ENCODE data around the gene UBR2.
"Not testable (repeated sequence)": the region's sequence is repeated elsewhere in the genome, so short reads cannot be mapped to it uniquely, and the experiment has no call there.

Gene UBR2

DNA sequence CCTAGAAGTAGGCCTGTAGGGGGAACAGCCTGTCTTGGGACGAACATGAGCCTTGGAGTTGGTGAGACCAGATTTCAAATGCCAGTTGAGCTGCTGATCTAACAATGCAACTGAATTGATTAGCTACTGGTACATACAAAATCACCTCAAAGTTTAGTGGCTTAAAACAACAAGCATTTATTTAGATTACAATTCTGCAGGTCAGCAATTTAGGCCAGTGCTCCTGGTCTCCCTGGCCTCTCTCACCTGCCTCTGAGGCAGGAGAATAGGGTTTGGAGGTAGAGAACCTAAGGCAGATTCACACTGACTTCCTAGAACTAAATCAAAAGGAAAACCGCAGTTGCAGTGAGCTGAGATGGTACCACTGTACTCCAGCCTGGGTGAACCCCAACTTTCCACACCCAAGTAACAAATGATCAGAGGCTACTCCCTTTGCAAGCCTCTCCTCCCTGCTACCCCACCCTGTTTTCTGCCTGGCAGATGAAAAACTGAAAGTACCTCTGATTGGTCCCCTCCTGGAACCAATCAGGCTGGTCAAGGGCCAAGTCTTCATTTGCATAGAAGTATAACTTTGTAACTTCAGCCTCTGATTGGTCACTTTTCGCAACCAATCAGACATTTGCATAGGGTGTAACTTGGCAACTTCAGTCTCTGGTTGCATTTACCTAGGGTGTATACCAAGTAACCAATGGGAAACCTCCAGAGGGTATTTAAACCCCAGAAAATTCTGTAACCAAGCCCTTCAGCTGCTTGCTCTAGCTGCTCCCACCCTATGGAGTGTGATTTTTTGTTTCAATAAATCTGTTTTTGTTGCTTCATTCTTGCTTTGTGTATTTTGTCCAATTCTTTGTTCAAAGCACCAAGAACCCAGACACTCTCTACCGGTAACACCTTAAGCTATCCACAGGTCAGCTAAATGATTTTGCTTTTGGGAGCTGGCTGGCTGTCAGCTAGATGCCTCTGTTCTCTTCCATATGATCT is 8.1 kb upstream of the UBR2 start:
- no peak for DNase-seq

DNA sequence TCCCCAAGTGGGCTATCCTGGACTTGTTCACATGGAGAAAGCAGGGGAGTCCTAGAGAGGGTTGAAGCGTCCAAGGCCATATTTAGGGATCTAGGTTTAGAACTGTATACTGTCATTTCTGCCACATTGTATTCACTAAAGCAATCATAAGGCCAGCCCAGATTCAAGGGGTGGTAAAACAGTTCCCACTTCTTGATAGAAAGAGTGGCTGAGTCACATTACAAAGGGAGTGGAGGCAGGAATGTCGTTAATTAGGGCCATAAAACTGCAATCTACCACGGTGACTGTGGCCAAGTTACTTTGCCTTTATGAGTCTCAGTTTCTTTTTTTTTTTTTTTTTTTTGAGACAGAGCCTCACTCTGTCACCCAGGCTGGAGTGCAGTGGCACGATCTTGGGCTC is 7.4 kb upstream of the UBR2 start:
- no peak for DNase-seq

DNA sequence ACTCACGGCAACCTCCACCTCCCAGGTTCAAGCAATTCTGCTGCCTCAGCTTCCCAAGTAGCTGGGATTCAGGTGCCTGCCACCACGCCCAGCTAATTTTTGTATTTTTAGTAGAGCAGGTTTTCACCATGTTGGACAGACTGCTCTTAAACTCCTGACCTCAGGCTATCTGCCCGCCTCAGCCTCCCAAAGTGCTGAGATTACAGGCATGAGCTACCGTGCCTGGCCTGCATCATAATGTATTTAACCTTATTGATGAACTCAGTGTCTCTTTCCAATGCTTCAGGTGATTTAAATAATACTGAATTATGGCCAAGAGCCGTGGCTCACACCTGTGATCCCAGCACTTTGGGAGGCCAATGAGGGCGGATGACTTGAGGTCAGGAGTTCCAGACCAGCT is 4.6 kb upstream of the UBR2 start:
- DNase-seq: not testable (repeated sequence)

DNA sequence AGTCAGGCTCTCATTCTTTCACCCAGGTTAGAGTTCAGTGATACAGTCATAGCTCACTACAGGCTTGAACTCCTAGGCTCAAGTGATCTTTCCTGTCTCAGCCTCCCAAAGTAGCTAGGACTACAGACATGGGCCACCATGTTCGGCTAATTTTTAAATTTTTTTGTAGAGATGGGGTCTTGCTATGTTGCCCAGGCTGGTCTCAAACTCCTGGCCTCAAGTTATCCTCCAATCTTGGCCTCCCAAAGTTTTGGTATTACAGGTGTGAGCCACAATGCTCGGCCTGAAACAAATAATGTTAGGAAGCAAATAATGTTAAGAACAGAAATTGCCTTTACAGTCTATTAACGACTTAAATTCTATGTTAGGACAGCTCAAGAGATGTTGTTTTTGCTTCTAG is 1.8 kb upstream of the UBR2 start:
- no peak for DNase-seq

- DNase-seq: no peak
Measured at GRCh38 chr6:42562788-42563405, 932 bp upstream of the UBR2 start.

DNA sequence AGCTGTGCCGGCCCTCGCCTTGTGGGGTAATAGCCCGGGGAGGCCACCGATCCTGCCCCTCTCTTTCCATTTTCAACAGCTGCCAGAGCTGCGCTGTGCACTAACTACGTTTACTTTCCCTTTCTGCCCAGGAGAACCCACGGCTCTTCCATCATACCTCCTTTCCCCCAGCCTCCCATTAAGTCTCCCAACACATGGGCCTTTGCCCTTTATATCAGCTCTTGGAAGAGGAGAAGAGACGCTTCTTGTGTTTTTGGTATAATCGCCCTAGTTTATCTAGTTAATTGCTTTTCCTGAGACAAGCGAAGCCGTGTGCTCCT is 637 bp downstream of the UBR2 start:
- no peak for DNase-seq

DNA sequence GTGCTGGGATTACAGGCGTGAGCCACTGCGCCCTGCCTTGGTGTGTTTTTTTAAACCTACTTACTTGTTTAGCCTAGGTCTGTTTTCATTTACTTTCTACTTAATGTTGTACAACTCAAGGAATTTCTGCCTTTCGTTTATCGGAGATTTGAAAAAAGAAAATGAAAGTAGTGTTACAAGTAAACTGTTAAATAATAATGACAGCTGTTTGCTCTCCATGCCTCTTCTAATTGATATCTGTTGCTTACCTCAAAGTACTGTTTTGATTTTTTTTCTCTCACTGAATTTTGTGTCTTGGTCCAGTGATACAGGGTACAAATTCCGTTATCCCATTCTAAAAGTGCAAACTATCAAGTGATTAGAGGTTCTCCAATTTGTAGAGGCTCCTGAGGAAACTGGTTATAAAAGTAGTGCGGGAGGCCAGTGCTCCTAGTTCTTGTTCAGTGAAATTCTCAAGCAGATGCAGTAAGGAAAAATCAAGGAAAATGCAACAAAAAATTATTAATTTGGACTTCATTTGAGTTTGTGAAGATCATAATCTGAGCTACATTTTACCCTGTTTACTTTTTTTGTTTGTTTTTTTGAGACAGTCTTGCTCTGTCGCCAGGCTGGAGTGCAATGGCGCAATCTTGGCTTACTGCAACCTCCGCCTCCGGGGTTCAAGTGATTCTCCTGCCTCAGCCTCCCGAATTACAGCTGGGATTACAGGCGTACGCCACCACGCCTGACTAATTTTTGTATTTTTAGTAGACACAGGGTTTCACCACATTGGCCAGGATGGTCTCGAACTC is 2.2 kb downstream of the UBR2 start:
- no peak for DNase-seq

GRCh38 chr6:42566614-42567208 is 2.9 kb downstream of the UBR2 start:
- DNase-seq: no peak

GRCh38 chr6:42567237-42567636 is 3.4 kb downstream of the UBR2 start:
- DNase-seq: not testable (repeated sequence)

DNA sequence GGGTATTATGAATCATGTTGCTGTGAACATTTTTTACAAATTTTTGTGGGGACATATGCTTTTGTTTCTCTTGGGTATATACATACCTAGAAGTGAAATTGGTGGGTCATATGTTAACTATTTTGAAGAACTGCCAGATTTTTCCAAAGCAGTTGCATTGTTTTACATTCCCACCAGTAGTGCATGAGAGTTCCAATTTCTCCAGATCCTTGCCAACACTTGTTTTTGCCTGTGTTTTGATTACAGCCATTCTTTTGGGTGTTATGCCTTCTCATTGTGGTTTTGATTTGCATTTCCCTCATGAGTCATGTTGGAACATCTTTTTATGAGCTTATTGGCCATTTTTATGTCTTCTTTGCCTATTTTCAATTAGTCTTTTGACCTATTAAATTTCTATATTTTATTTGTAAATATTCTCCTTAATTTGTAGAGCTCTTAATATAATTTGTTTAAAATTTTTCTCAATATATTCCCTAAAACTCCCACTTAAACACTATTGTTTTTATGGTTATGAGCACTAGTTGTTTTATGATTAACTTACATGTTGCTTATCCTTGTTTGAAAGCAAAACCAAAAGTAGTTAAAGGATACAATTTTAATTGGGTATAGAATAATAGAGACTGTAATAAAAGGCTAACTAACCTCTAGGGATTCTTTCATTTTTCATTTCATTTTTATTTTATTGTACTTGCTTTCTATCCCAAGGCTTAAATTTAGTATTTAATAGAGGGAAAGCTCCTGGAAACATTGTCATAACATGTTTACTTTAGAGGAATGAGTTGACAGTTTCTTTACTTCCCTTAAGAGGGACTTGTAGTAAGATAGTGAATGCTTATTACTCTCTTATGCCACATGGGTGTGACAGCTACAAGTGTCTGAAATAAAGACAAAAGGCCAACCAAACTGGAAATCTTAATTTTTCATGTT is 5.5 kb downstream of the UBR2 start:
- no peak for DNase-seq

DNA sequence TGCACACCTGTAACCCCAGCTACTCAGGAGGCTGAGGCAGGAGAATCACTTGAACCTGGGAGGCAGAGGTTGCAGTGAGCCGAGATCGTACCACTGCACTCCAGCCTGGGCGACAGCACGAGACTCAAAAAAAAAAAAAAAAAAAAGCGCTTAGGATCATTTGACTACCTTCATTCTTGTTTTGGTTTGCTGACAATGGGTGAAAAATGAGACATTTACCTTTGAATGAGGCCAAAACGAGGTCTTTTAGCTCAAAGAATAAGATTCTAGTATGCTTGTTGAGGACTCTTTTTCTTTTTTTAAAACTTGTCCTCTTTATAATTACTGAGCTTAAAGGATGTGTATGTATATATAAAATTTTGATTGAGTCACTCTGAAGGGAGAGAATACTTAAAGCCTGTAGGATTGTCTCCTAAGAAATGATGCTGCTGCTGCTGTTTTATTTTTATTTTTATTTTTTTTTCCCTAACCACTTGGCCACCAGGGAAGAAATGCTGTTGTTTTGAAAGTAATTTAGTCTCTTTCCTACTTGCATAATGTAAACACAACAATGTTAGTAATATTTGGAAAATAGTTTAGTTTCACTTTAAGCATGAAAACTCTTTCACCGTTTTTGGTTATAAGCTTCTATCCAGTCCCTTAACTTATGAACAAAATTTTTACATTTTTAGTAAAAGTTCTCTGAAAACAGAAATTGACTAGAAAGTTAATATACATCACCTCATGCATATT is 7.9 kb downstream of the UBR2 start:
- DNase-seq: no peak

DNA sequence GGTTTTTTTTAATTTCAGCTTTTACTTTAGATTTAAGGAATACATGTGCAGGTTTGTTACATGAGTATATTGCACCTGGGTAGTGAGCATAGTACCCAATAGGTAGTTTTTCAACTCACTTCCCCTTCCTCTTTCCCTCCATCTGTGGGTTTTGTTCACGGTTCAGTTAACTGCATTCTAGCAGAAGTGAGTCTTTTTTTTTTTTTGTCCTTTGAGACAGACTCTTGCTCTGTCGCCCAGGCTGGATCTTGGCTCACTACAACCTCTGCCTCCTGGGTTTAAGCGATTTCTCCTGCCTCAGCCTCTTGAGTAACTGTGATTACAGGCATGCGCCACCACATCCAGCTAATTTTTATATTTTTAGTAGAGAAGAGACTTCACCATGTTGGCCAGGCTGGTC is 8.7 kb downstream of the UBR2 start:
- DNase-seq: no peak

DNA sequence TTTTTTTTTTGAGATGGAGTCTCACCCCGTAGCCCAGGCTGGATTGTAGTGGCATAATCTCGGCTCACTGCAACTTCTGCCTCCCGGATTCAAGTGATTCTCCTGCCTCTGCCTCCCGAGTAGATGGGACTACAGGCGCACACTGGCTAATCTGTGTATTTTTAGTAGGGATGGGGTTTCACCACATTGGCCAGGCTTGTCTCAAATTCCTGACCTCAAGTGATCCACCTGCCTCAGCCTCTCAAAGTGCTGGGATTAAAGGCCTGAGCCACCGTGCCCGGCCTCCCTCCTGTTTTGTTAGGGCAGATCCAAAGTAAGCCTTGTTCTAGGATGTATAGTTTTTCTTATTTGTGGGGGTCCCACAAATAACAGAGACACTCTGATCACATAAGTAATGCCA is 12.7 kb downstream of the UBR2 start:
- not testable (repeated sequence) for DNase-seq

GRCh38 chr6:42598300-42598699 is 34.5 kb downstream of the UBR2 start:
- DNase-seq: no peak

GRCh38 chr6:42599558-42599957 is 35.7 kb downstream of the UBR2 start:
- DNase-seq: no peak

- no peak for DNase-seq
Measured at GRCh38 chr6:42604150-42604549, 40.3 kb downstream of the UBR2 start.

GRCh38 chr6:42604699-42605098 is 40.9 kb downstream of the UBR2 start:
- not testable (repeated sequence) for DNase-seq

GRCh38 chr6:42610416-42610815 is 46.6 kb downstream of the UBR2 start:
- DNase-seq: no peak

DNA sequence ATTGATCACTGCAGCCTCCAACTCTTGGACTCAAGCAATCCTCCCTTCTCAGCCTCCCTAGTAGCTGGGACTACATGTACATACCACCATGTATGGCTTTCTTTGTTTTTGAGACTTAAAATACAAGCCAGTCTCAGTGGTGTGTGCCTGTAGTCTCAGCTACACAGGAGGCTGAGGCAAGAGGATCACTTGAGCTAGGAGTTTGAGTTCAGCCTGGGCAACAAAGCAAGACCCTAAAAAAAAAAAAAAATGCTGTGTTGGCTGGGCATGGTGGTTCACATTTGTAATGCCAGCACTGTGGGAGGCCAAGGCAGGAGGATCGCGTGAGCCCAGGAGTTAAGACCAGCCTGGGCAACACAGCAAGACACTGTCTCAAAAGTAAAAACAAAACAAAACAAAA is 51.7 kb downstream of the UBR2 start:
- no peak for DNase-seq

DNA sequence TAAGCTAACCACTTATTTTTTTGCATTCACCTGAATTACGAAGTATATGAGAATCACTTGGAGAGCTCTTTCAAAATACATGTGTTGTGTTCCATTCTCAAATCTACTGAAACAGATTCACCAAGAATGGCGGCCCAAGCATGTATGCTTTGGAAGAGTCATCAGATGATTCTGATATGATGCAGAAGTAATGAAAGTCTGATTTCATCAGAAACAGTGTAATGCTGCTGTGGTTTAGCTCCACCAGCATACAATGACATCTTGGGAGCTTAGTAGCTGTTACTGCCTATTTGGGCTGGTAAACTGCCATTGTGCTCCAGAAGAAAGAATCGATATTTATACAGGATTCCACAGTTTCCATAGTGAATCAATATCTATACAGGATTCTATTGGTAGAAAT is 52.9 kb downstream of the UBR2 start:
- DNase-seq: peak in 1 of 2 donors; percentile 8

DNA sequence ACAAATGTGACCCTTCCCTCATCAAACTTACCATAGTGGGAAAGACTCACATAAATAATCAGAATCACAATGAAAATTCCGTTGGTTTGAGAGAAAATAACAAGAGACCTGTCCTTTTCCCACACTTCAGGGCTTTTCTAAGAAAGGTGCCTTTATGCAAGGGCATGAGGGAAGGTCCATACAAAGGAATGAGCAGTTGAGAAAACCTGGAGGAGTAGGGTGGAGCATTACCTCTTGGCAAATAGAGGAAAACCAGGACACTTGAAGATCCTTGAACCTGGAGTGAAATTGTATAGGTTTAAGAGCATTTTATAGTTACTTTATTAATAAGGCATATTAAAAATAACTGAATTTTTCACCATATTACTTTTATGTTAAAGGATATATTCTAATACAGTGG is 54.3 kb downstream of the UBR2 start:
- DNase-seq: no peak
